Measurements from ENCODE around the gene SOX8. TPM values are rescaled to one million over a fixed set of nuclear protein-coding genes. Genes with fewer than 3 reads are reported as not detected.
A peak's percentile ranks its signal among the peaks of the same experiment; 100 is the strongest.

SOX8 gene
- total RNA-seq, 1 experiment from 2014 or later: not detected

DNA sequence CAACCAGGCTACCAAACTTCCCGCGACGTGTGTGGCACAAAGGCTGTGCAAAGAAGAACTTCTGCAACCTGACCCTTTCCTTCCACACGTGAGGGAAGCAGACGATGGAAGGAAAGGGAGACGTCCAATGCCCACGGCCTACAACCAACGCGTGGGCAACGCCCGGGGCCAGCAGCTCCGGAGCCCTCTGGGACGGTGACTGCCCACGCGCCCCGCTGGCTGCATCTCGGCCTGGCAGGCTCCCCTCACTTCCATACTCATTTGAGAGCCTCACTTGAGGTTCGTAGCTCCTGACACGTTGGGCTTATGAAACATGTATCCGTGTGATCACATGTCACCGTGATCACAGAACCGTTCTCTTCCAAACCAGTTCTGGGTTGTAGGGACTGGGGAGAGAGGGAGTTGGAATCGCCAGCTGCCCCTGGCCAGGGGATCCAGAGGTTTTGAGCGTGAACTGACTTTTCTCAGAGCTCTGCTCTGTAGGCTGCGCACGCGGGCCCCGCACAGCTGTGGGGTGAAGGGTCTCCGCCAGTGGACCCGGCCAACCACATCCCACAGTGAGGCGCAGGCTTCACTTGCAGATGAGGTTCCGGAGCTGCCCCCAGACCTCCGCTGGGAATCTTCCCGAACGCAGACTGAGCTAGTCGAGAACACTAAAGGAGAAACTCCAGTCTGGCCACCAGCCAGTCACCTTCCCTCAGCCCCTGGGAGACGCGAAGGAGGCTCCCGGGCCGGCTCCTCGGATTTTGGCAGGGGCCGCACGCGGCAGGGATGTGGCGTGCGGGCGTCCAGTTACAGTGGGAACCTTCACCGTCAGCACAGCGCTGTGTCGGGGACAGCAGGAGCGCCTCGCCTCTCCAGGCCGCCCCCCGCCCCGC is 11.8 kb upstream of the SOX8 start:
- CTCF ChIA-PET: interaction anchor here (1.0 kb wide), 1 partner anchor 88 kb away, joined by 3 read pairs; no protein-coding TSS in a partner anchor
- peak overlapping the region; percentile 66 for H3K4me3 Mint-ChIP-seq (ENCODE audit: unreplicated experiment)
- H3K27me3 Mint-ChIP-seq (ENCODE audit: insufficient read depth, unreplicated experiment): no peaks in the 10 kb centered on the region
- no peaks in the 10 kb centered on the region for H3K4me1 Mint-ChIP-seq (ENCODE audit: insufficient read depth, unreplicated experiment)
- peaks cover 6% of the 10 kb centered on the region for H3K36me3 Mint-ChIP-seq (ENCODE audit: insufficient read depth, unreplicated experiment)
- H3K9me3 Mint-ChIP-seq (ENCODE audit: unreplicated experiment): peaks cover 13% of the 10 kb centered on the region
- intact Hi-C loops (cut with micrococcal nuclease): no loop called here
- POLR2A ChIA-PET: interaction anchor here (0.6 kb wide), 1 partner anchor 663 kb away, joined by 3 read pairs; no protein-coding TSS in a partner anchor
- TF ChIP-seq, protein P1, sequence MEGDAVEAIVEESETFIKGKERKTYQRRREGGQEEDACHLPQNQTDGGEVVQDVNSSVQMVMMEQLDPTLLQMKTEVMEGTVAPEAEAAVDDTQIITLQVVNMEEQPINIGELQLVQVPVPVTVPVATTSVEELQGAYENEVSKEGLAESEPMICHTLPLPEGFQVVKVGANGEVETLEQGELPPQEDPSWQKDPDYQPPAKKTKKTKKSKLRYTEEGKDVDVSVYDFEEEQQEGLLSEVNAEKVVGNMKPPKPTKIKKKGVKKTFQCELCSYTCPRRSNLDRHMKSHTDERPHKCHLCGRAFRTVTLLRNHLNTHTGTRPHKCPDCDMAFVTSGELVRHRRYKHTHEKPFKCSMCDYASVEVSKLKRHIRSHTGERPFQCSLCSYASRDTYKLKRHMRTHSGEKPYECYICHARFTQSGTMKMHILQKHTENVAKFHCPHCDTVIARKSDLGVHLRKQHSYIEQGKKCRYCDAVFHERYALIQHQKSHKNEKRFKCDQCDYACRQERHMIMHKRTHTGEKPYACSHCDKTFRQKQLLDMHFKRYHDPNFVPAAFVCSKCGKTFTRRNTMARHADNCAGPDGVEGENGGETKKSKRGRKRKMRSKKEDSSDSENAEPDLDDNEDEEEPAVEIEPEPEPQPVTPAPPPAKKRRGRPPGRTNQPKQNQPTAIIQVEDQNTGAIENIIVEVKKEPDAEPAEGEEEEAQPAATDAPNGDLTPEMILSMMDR (IDR thresholded peaks at IDR 0.05; ENCODE audit: unreplicated experiment): no peak
- TSS peak; percentile 37 for BruUV-seq (replicated peaks)
- DNase-seq (ENCODE audit: unreplicated experiment): no peak
- no peak overlapping the region for H3K27ac Mint-ChIP-seq (ENCODE audit: low read depth, unreplicated experiment)

DNA sequence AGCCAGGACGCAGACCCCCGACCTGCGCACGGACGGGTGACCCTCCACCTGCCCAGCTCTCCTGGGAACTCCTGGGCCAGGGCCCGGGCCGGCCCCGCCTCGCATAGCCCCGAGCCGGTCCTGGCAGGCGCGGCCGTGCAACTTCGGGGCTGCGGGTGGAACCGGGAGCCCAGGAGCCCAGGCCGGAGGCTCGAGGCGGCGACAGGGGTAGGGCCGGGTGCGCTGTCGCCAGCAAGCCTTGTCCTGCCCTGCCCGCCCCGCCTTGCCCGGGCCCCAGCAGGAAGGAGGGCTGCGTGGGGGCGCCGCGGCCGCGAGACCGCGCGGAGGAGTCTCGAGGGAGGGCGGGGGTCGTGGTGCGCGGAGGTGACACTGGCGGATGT is 11.2 kb upstream of the SOX8 start:
- H3K27ac Mint-ChIP-seq (ENCODE audit: low read depth, unreplicated experiment): no peak overlapping the region
- BruUV-seq (replicated peaks): no TSS peak
- DNase-seq (ENCODE audit: unreplicated experiment): no peak
- H3K27me3 Mint-ChIP-seq (ENCODE audit: insufficient read depth, unreplicated experiment): no peaks in the 10 kb centered on the region
- no peaks in the 10 kb centered on the region for H3K4me1 Mint-ChIP-seq (ENCODE audit: insufficient read depth, unreplicated experiment)
- peaks cover 6% of the 10 kb centered on the region for H3K36me3 Mint-ChIP-seq (ENCODE audit: insufficient read depth, unreplicated experiment)
- CTCF ChIA-PET: no interaction called here
- intact Hi-C loops (cut with micrococcal nuclease): no loop called here
- H3K9me3 Mint-ChIP-seq (ENCODE audit: unreplicated experiment): peaks cover 7% of the 10 kb centered on the region
- TF ChIP-seq, protein P1 (IDR thresholded peaks at IDR 0.05; ENCODE audit: unreplicated experiment): no peak
- POLR2A ChIA-PET: interaction anchor here (0.6 kb wide), 1 partner anchor 663 kb away, joined by 3 read pairs; no protein-coding TSS in a partner anchor
- peak overlapping the region; percentile 66 for H3K4me3 Mint-ChIP-seq (ENCODE audit: unreplicated experiment)

DNA sequence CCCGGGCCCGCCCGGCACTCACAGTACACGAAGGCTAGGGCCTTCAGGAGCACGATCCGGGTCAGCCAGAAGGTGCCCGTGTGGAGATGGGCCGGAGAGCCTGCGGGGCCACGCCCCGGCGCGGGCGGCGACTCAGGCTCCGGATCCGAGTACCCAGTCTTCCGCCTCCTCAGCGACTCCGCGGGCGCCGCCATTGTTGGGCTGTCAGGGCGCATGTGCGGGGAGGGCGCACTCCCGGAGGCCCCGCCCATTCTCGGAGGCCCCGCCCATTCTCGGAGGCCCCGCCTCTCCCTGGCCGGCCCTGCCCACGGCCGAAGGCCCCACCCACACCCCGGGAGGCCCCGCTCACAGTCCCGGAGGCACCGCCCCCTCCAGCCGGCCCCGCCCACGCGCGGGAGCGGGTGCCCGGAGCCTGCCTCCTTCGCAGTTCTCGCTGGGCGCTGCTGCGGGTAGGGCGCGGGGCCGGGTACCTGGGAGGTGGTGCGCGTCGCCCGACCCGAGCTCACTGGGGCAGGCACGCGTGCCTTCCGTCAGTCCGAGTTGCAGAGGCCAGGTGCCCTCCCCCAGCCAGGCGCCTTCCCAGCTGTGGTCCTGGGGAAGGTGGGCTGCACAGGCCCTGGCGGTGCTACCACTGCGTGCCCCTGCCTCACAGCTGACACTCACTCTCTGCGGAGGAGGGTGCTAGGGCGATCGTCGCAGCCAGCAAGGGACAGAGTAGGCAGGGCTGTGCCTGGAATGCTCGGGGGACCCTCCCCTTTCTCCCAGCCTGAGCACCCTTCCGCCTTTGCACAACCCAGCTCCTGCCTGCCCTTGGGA is 10.6 kb upstream of the SOX8 start, which contains the start of gene LMF1:
Gene LMF1, minus strand, starts transcription at position 219 of the 816 bp plus-strand sequence. Its CDS starts 4 bp downstream, at position 215.
- ChIA-PET CTCF (interaction anchor here (0.7 kb wide), 1 partner anchor 86 kb away, joined by 3 read pairs; no protein-coding TSS in a partner anchor), POLR2A (interaction anchor here (1.1 kb wide), 1 partner anchor 29 kb away, joined by 3 read pairs; no protein-coding TSS in a partner anchor)
- H3K27ac Mint-ChIP-seq (ENCODE audit: low read depth, unreplicated experiment): no peak within 1 kb of the TSS
- TF ChIP-seq, protein P1 (IDR thresholded peaks at IDR 0.05; ENCODE audit: unreplicated experiment): no peak
- no TSS peak for BruUV-seq (replicated peaks)
- H3K4me3 Mint-ChIP-seq (ENCODE audit: unreplicated experiment): peak within 1 kb of the TSS; percentile 66
- DNase-seq (ENCODE audit: unreplicated experiment): peak; percentile 86
- no peaks in the 10 kb centered on the region for H3K27me3 Mint-ChIP-seq (ENCODE audit: insufficient read depth, unreplicated experiment)
- H3K4me1 Mint-ChIP-seq (ENCODE audit: insufficient read depth, unreplicated experiment): no peaks in the 10 kb centered on the region
- H3K9me3 Mint-ChIP-seq (ENCODE audit: unreplicated experiment): peaks cover under 1% of the 10 kb centered on the region
- H3K36me3 Mint-ChIP-seq (ENCODE audit: insufficient read depth, unreplicated experiment): peaks cover 6% of the 10 kb centered on the region
- intact Hi-C loops (cut with micrococcal nuclease): no loop called here

DNA sequence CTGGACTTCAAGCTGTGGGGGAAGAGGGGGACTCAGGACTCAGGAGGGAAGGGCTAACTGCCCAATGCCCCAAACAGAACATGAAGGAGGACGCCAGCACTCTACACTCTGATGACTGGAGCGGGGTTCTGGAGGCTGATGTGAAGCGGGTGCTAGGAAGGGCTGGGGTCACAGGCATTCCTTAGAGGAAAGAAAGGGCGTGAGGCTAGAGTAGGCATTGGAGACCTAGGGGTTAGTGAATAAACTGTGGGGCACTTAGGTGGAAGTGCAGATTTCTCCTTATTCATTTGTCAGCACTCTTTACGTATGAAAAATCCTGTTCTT is 10.0 kb upstream of the SOX8 start:
- CTCF ChIA-PET: interaction anchor here (0.6 to 0.7 kb wide), 2 partner anchors 86 to 180 kb away, joined by 3 read pairs; no protein-coding TSS in a partner anchor
- intact Hi-C loops (cut with micrococcal nuclease): no loop called here
- no peak overlapping the region for H3K27ac Mint-ChIP-seq (ENCODE audit: low read depth, unreplicated experiment)

More for the DNA sequence above, 10.0 kb upstream of the SOX8 start:
- Mint-ChIP-seq H3K4me1 (ENCODE audit: insufficient read depth, unreplicated experiment) (no peaks in the 10 kb centered on the region), H3K9me3 (ENCODE audit: unreplicated experiment) (no peaks in the 10 kb centered on the region), H3K36me3 (ENCODE audit: insufficient read depth, unreplicated experiment) (peaks cover 4% of the 10 kb centered on the region), H3K27me3 (ENCODE audit: insufficient read depth, unreplicated experiment) (no peaks in the 10 kb centered on the region), H3K4me3 (ENCODE audit: unreplicated experiment) (peak overlapping the region; percentile 30)
- no peak for DNase-seq (ENCODE audit: unreplicated experiment)
- POLR2A ChIA-PET: interaction anchor here (1.1 kb wide), 1 partner anchor 29 kb away, joined by 3 read pairs; no protein-coding TSS in a partner anchor
- no TSS peak for BruUV-seq (replicated peaks)
- TF ChIP-seq, protein P1 (IDR thresholded peaks at IDR 0.05; ENCODE audit: unreplicated experiment): no peak

All from MCF 10A (cell line).